GM19395 (cell line): ENCODE measurements around the gene C4BPB.

Experiments used
- ATAC-seq: cut with Tn5 transposase; IDR thresholded peaks from one replicate; pipeline ENCODE4 v1.9.1; 2021; ENCODE audit warnings: mild to moderate bottlenecking, moderate library complexity; ENCODE audit not compliant: unreplicated experiment

The C4BPB gene

GRCh38 chr1:207084232-207084631, 4.4 kb upstream of the C4BPB start:
- no peak for ATAC-seq

GRCh38 chr1:207084701-207085180, 3.9 kb upstream of the C4BPB start:
- peak; percentile 80 for ATAC-seq

- no peak for ATAC-seq
These were observed 2.8 kb upstream of the C4BPB start for GRCh38 chr1:207085887-207086286.

GRCh38 chr1:207088161-207088560, 499 bp upstream of the C4BPB start:
- no peak for ATAC-seq

- ATAC-seq, result no peak
These were observed 1.1 kb downstream of the C4BPB start for GRCh38 chr1:207089627-207090355.

- no peak for ATAC-seq
These were observed 2.7 kb downstream of the C4BPB start for GRCh38 chr1:207091200-207091908.

- no peak for ATAC-seq
These were observed 5.3 kb downstream of the C4BPB start for GRCh38 chr1:207093944-207094343.

GRCh38 chr1:207097871-207098324, 9.2 kb downstream of the C4BPB start:
- peak; percentile 96 for ATAC-seq

- no peak for ATAC-seq
These were observed 13.1 kb downstream of the C4BPB start for GRCh38 chr1:207101720-207102119.

- no peak for ATAC-seq
These were observed 13.5 kb downstream of the C4BPB start for GRCh38 chr1:207102146-207102545.

GRCh38 chr1:207102659-207103058, 14.0 kb downstream of the C4BPB start:
- ATAC-seq, result no peak

- no peak for ATAC-seq
These were observed 15.3 kb downstream of the C4BPB start, which contains the start of gene C4BPA for GRCh38 chr1:207103892-207104373. Gene C4BPA, plus strand, starts transcription at chr1:207104233. Its CDS starts 8,793 bp downstream, at chr1:207113026.

- no peak for ATAC-seq
These were observed 20.3 kb downstream of the C4BPB start for GRCh38 chr1:207109004-207109403.

- no peak for ATAC-seq
These were observed 24.1 kb downstream of the C4BPB start for GRCh38 chr1:207112616-207113296.

- ATAC-seq, result no peak
These were observed 26.6 kb downstream of the C4BPB start for GRCh38 chr1:207115269-207115668.

- ATAC-seq, result no peak
These were observed 35.7 kb downstream of the C4BPB start for GRCh38 chr1:207124389-207124788.

- ATAC-seq, result no peak
These were observed 39.8 kb downstream of the C4BPB start for GRCh38 chr1:207128336-207128921.

- no peak for ATAC-seq
These were observed 40.4 kb downstream of the C4BPB start for GRCh38 chr1:207129053-207129452.

GRCh38 chr1:207130252-207131036, 41.8 kb downstream of the C4BPB start:
- no peak for ATAC-seq

- no peak for ATAC-seq
These were observed 42.5 kb downstream of the C4BPB start for GRCh38 chr1:207131163-207131562.
